Measurements from ENCODE around the gene LIMS1.

DNA sequence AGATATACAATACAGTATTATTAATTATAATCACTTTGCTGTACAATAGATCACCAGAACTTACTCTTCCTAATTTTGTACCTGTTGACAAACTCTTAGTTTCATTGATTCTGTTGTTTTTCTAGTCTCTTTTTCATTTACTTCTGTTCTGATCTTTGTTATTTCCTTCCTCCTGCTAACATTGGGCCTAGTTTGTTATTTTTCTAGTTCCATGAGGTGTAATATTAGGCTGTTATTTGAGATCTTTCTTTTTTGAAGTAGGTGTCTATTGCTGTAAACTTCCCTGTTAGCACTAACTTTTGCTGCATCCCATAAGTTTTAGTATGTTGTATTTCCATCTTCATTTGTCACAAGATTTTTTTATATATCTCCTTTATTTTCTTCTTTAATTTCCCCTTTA lies 55.1 kb downstream of the LIMS1 start:
- TF ChIP-seq CTCF (IDR thresholded peaks at IDR 0.05) (no peak), EZH2 (IDR thresholded peaks at IDR 0.05; ENCODE audit: borderline replicate concordance, insufficient read depth, low read depth, low read length, poor library complexity, severe bottlenecking) (no peak)

Measured in B cell (primary cell).